CD8-positive, alpha-beta memory T cell (primary cell): ENCODE data around the gene UPK3A. TPM values are rescaled to one million over a fixed set of nuclear protein-coding genes. Genes with fewer than 3 reads are reported as not detected.

ENCODE experiments used
- CTCF ChIA-PET: fragments of 350-600 bp; sonication (Branson Sonifier 250); formaldehyde crosslinking; loops from one replicate; lab custom pipeline; 2021; ENCODE audit warnings: antibody characterized with exemption; lab: Charles Lee
- POLR2A ChIA-PET: fragments of 350-600 bp; sonication (Branson Sonifier 250); formaldehyde crosslinking; loops from one replicate; lab custom pipeline; 2021; ENCODE audit warnings: antibody characterized with exemption; lab: Charles Lee
- DNase-seq, 5 donors: peaks; one replicate each; pipeline versions ENCODE4 v3.0.0 to v3.0.0-alpha.2; 2020 to 2022; ENCODE audit warnings: mixed read lengths in 1 of 5
- H3K27ac ChIP-seq: one replicate; pipeline ENCODE4 v1.7.0; 2013; ENCODE audit warnings: low read depth, mild to moderate bottlenecking, low read length, moderate library complexity
- H3K27me3 ChIP-seq: 2 replicates; pipeline ENCODE4 v1.7.0; 2013; ENCODE audit warnings: low read length, mild to moderate bottlenecking; ENCODE audit not compliant: insufficient read depth, poor library complexity, severe bottlenecking
- H3K36me3 ChIP-seq: 2 replicates; pipeline ENCODE4 v1.7.0; 2013; ENCODE audit warnings: mild to moderate bottlenecking, low read length, moderate library complexity; ENCODE audit not compliant: insufficient read depth
- H3K4me1 ChIP-seq: 2 replicates; pipeline ENCODE4 v1.7.0; 2013; ENCODE audit warnings: mild to moderate bottlenecking, low read length, moderate library complexity; ENCODE audit not compliant: insufficient read depth
- H3K4me3 ChIP-seq: 2 replicates; pipeline ENCODE4 v1.7.0; 2013; ENCODE audit warnings: mild to moderate bottlenecking, low read length
- H3K9me3 ChIP-seq: 2 replicates; pipeline ENCODE4 v1.7.0; 2013; ENCODE audit warnings: mild to moderate bottlenecking, low read length
- H3K27ac Mint-ChIP-seq, 8 donors: one replicate each; pipeline ENCODE4 v1.8.0; 2020 to 2021; ENCODE audit warnings: mixed read lengths in 8 of 8, mild to moderate bottlenecking in 6 of 8, inconsistent platforms in 3 of 8, moderate library complexity in 3 of 8
- H3K27me3 Mint-ChIP-seq, 2 donors: one replicate each; pipeline ENCODE4 v1.8.0; 2020 to 2021; ENCODE audit warnings: mixed read lengths in 2 of 2, mild to moderate bottlenecking in 1 of 2, moderate library complexity in 1 of 2
- H3K36me3 Mint-ChIP-seq, 3 donors: one replicate each; pipeline ENCODE4 v1.8.0; 2020 to 2021; ENCODE audit warnings: mixed read lengths in 3 of 3, inconsistent platforms in 1 of 3, mild to moderate bottlenecking in 1 of 3
- H3K4me1 Mint-ChIP-seq, 3 donors: one replicate each; pipeline ENCODE4 v1.8.0; 2020 to 2021; ENCODE audit warnings: mixed read lengths in 3 of 3, inconsistent platforms in 1 of 3, mild to moderate bottlenecking in 1 of 3
- H3K4me3 Mint-ChIP-seq, 7 donors: one replicate each; pipeline ENCODE4 v1.8.0; 2020 to 2021; ENCODE audit warnings: mixed read lengths in 7 of 7, mild to moderate bottlenecking in 6 of 7, moderate library complexity in 4 of 7, inconsistent platforms in 2 of 7
- H3K9me3 Mint-ChIP-seq, 5 donors: one replicate each; pipeline ENCODE4 v1.8.0; 2020 to 2022; ENCODE audit warnings: mixed read lengths in 5 of 5, mild to moderate bottlenecking in 3 of 5, moderate library complexity in 2 of 5, inconsistent platforms in 1 of 5
- polyA plus RNA-seq: library from polyadenylated mRNA; unstranded; fragments of 300-500 nt; fragmentation: Illumina TruSeq; gene quantifications from one replicate; pipeline ENCODE4 v1.2.3, GENCODE V29; 2021
- total RNA-seq, 2 experiments: library from RNA; stranded (reverse); gene quantifications; one replicate each; pipeline ENCODE4 v1.2.3, GENCODE V29; 2021

UPK3A gene
- total and polyA plus RNA-seq, 3 experiments from 2014 or later = not detected

GRCh38 chr22:45317551-45318167 is 32.9 kb downstream of the UPK3A start:
- Mint-ChIP-seq H3K27me3 (no peaks in the 10 kb centered on the region), H3K9me3 (no peaks in the 10 kb centered on the region), H3K27ac (peak overlapping the region; percentile 97 to 100 (median 100)), H3K36me3 (peaks cover 0 to 40% (median 2%) of the 10 kb centered on the region in 3 donors), H3K4me1 (peaks cover 47 to 96% (median 84%) of the 10 kb centered on the region in 3 donors), H3K4me3 (peak overlapping the region; percentile 74 to 90 (median 83))
- peak overlapping the region; percentile 38 for H3K4me3 ChIP-seq
- H3K9me3 ChIP-seq = no peaks in the 10 kb centered on the region
- peaks cover 59% of the 10 kb centered on the region for H3K4me1 ChIP-seq
- H3K36me3 ChIP-seq = peaks cover 6% of the 10 kb centered on the region
- H3K27me3 ChIP-seq = no peaks in the 10 kb centered on the region
- ChIA-PET CTCF (interaction anchor here (0.9 kb wide), 1 partner anchor 7 kb away, joined by 3 read pairs; no protein-coding TSS in a partner anchor), POLR2A (interaction anchor here (0.9 kb wide), 1 partner anchor 20 kb away, joined by 6 read pairs; no protein-coding TSS in a partner anchor)
- H3K27ac ChIP-seq = peak overlapping the region; percentile 98
- DNase-seq = peak in 1 of 5 donors; percentile 65

- Histone ChIP-seq H3K27ac (peak overlapping the region; percentile 98), H3K36me3 (peaks cover 10% of the 10 kb centered on the region), H3K4me1 (peaks cover 59% of the 10 kb centered on the region), H3K9me3 (no peaks in the 10 kb centered on the region), H3K27me3 (no peaks in the 10 kb centered on the region), H3K4me3 (peak overlapping the region; percentile 51)
- H3K9me3 Mint-ChIP-seq = no peaks in the 10 kb centered on the region
- H3K27me3 Mint-ChIP-seq = no peaks in the 10 kb centered on the region
- H3K36me3 Mint-ChIP-seq = peaks cover 0 to 41% (median 0%) of the 10 kb centered on the region in 3 donors
- ChIA-PET POLR2A (no interaction called here), CTCF (interaction anchor here (0.9 kb wide), 1 partner anchor 8 kb away, joined by 3 read pairs; no protein-coding TSS in a partner anchor)
- peaks cover 44 to 93% (median 80%) of the 10 kb centered on the region in 3 donors for H3K4me1 Mint-ChIP-seq
- H3K27ac Mint-ChIP-seq = peak overlapping the region; percentile 97 to 100 (median 100)
- peak overlapping the region; percentile 74 to 90 (median 83) for H3K4me3 Mint-ChIP-seq
- DNase-seq = peak; percentile 78 to 96 (median 94)
Measured at GRCh38 chr22:45318168-45318557, 33.4 kb downstream of the UPK3A start.

- Histone ChIP-seq H3K4me1 (peaks cover 59% of the 10 kb centered on the region), H3K4me3 (peak overlapping the region; percentile 51), H3K36me3 (peaks cover 16% of the 10 kb centered on the region), H3K27me3 (no peaks in the 10 kb centered on the region), H3K27ac (peak overlapping the region; percentile 98), H3K9me3 (no peaks in the 10 kb centered on the region)
- H3K4me1 Mint-ChIP-seq = peaks cover 42 to 93% (median 80%) of the 10 kb centered on the region in 3 donors
- peaks cover 4 to 44% (median 5%) of the 10 kb centered on the region in 3 donors for H3K36me3 Mint-ChIP-seq
- DNase-seq = peak; percentile 59 to 89 (median 80)
- H3K4me3 Mint-ChIP-seq = peak overlapping the region; percentile 74 to 90 (median 83)
- H3K27ac Mint-ChIP-seq = peak overlapping the region; percentile 97 to 100 (median 100)
- ChIA-PET POLR2A (no interaction called here), CTCF (interaction anchor here (1.0 kb wide), 1 partner anchor 39 kb away, joined by 3 read pairs; no protein-coding TSS in a partner anchor)
- H3K9me3 Mint-ChIP-seq = no peaks in the 10 kb centered on the region
- H3K27me3 Mint-ChIP-seq = no peaks in the 10 kb centered on the region
Measured at GRCh38 chr22:45318558-45319323, 34.0 kb downstream of the UPK3A start.

GRCh38 chr22:45319324-45319685 is 34.6 kb downstream of the UPK3A start:
- Histone ChIP-seq H3K4me1 (peaks cover 59% of the 10 kb centered on the region), H3K4me3 (peak overlapping the region; percentile 51), H3K9me3 (no peaks in the 10 kb centered on the region), H3K36me3 (peaks cover 22% of the 10 kb centered on the region), H3K27ac (peak overlapping the region; percentile 98), H3K27me3 (no peaks in the 10 kb centered on the region)
- peaks cover 41 to 93% (median 79%) of the 10 kb centered on the region in 3 donors for H3K4me1 Mint-ChIP-seq
- DNase-seq = no peak
- no peaks in the 10 kb centered on the region for H3K9me3 Mint-ChIP-seq
- ChIA-PET CTCF (interaction anchor here (1.0 kb wide), 1 partner anchor 39 kb away, joined by 3 read pairs; no protein-coding TSS in a partner anchor), POLR2A (no interaction called here)
- H3K36me3 Mint-ChIP-seq = peaks cover 8 to 49% (median 9%) of the 10 kb centered on the region in 3 donors
- H3K27me3 Mint-ChIP-seq = no peaks in the 10 kb centered on the region
- peak overlapping the region; percentile 74 to 90 (median 83) for H3K4me3 Mint-ChIP-seq
- H3K27ac Mint-ChIP-seq = peak overlapping the region; percentile 97 to 100 (median 100)

GRCh38 chr22:45320357-45320976 is 35.7 kb downstream of the UPK3A start:
- DNase-seq = no peak
- CTCF ChIA-PET = no interaction called here
- Mint-ChIP-seq H3K36me3 (peaks cover 8 to 57% (median 14%) of the 10 kb centered on the region in 3 donors), H3K27me3 (peaks cover 0 to 3% of the 10 kb centered on the region in 2 donors), H3K4me3 (peak overlapping the region in 5 of 7 donors; percentile 66 to 90 (median 83)), H3K27ac (peak overlapping the region; percentile 97 to 100 (median 100)), H3K9me3 (no peaks in the 10 kb centered on the region), H3K4me1 (peaks cover 38 to 88% (median 75%) of the 10 kb centered on the region in 3 donors)
- peak overlapping the region; percentile 98 for H3K27ac ChIP-seq
- H3K9me3 ChIP-seq = no peaks in the 10 kb centered on the region
- no peak overlapping the region for H3K4me3 ChIP-seq
- H3K4me1 ChIP-seq = peaks cover 56% of the 10 kb centered on the region
- POLR2A ChIA-PET = no interaction called here
- H3K27me3 ChIP-seq = no peaks in the 10 kb centered on the region
- H3K36me3 ChIP-seq = peaks cover 25% of the 10 kb centered on the region

- no peak for DNase-seq
- Mint-ChIP-seq H3K27me3 (peaks cover 0 to 3% of the 10 kb centered on the region in 2 donors), H3K4me3 (no peak overlapping the region), H3K27ac (peak overlapping the region; percentile 54 to 99 (median 76)), H3K9me3 (no peaks in the 10 kb centered on the region), H3K4me1 (peaks cover 38 to 78% (median 65%) of the 10 kb centered on the region in 3 donors), H3K36me3 (peaks cover 8 to 63% (median 14%) of the 10 kb centered on the region in 3 donors)
- Histone ChIP-seq H3K36me3 (peaks cover 25% of the 10 kb centered on the region), H3K4me1 (peaks cover 45% of the 10 kb centered on the region), H3K4me3 (no peak overlapping the region), H3K27me3 (no peaks in the 10 kb centered on the region), H3K9me3 (no peaks in the 10 kb centered on the region), H3K27ac (no peak overlapping the region)
- ChIA-PET POLR2A (no interaction called here), CTCF (no interaction called here)
Measured at GRCh38 chr22:45321827-45322226, 37.1 kb downstream of the UPK3A start.

GRCh38 chr22:45322873-45323525 is 38.2 kb downstream of the UPK3A start:
- peak overlapping the region in 7 of 8 donors; percentile 32 to 73 (median 46) for H3K27ac Mint-ChIP-seq
- Histone ChIP-seq H3K4me1 (peaks cover 34% of the 10 kb centered on the region), H3K9me3 (no peaks in the 10 kb centered on the region), H3K36me3 (peaks cover 25% of the 10 kb centered on the region), H3K4me3 (no peak overlapping the region), H3K27ac (no peak overlapping the region), H3K27me3 (no peaks in the 10 kb centered on the region)
- peaks cover 34 to 66% (median 53%) of the 10 kb centered on the region in 3 donors for H3K4me1 Mint-ChIP-seq
- DNase-seq = no peak
- peaks cover 8 to 71% (median 16%) of the 10 kb centered on the region in 3 donors for H3K36me3 Mint-ChIP-seq
- H3K27me3 Mint-ChIP-seq = peaks cover 0 to 3% of the 10 kb centered on the region in 2 donors
- no peaks in the 10 kb centered on the region for H3K9me3 Mint-ChIP-seq
- POLR2A ChIA-PET = no interaction called here
- CTCF ChIA-PET = interaction anchor here (1.1 kb wide), 1 partner anchor 48 kb away, joined by 3 read pairs; no protein-coding TSS in a partner anchor
- H3K4me3 Mint-ChIP-seq = peak overlapping the region in 2 of 7 donors; percentile 34 to 36
